Measurements from ENCODE around the gene USP47. TPM values are rescaled to one million over a fixed set of nuclear protein-coding genes. Genes with fewer than 3 reads are reported as not detected.

USP47 gene
- total and polyA plus RNA-seq, 2 of the 13 experiments (the other 11 are each of a cell fraction or from before 2014, with no cell fraction given): 12.2 to 52.7 TPM

- TF ChIP-seq ZNF790 (CRISPR knock-in tag; IDR thresholded peaks at IDR 0.05; ENCODE audit: borderline replicate concordance) (no peak), TARDBP (CRISPR knock-in tag; IDR thresholded peaks at IDR 0.05) (no peak), KMT2B (CRISPR knock-in tag; IDR thresholded peaks at IDR 0.05) (no peak), ZNF720 (CRISPR knock-in tag; IDR thresholded peaks at IDR 0.05) (no peak), GATAD1 (CRISPR knock-in tag; IDR thresholded peaks at IDR 0.05) (no peak), ISL2 (CRISPR knock-in tag; IDR thresholded peaks at IDR 0.05) (no peak)
Measured at GRCh38 chr11:11848891-11849746, 7.3 kb downstream of the USP47 start (continued).

- Histone ChIP-seq H3K79me2 (ENCODE audit: insufficient read depth, low read length) (peaks cover 93% of the 10 kb centered on the region), H3K36me3 (replicated peaks in 1 of 2; ENCODE audit: control insufficient read depth in 1 of 2, insufficient read depth in 2 of 2, low read length in 2 of 2) (no peaks in the 10 kb centered on the region), H3K27me3 (ENCODE audit: control insufficient read depth in 1 of 2, insufficient read depth in 2 of 2, low read length in 2 of 2) (no peaks in the 10 kb centered on the region), H3K27ac (ENCODE audit: extremely low read length, insufficient read depth, low read length) (no peak overlapping the region), H3K4me3 (replicated peaks in 1 of 3; ENCODE audit: insufficient read depth in 1 of 3, low read depth in 2 of 3, low read length in 3 of 3) (no peak overlapping the region), H2AFZ (ENCODE audit: low read length) (no peak overlapping the region), H4K20me1 (ENCODE audit: insufficient read depth, low read length) (peaks cover 42% of the 10 kb centered on the region), H3K4me2 (ENCODE audit: low read depth, low read length) (no peak overlapping the region), H3K4me1 (ENCODE audit: insufficient read depth, low read length) (peaks cover 49% of the 10 kb centered on the region), H3K9me3 (ENCODE audit: low read length) (no peaks in the 10 kb centered on the region), H3K9ac (ENCODE audit: insufficient read depth, low read depth, low read length) (no peak overlapping the region)
- DNase-seq (ENCODE audit: low spot score) (no peak), FAIRE-seq (no peak), ATAC-seq (no peak)
- CTCF ChIA-PET (ENCODE audit: low intra/inter-chr PET ratio, low total read pairs): no interaction called here
- BruUV-seq (replicated peaks): no TSS peak
- intact Hi-C loops (cut with micrococcal nuclease; ENCODE audit: unreplicated experiment) (no loop called here), in situ Hi-C loops (cut with HindIII; ENCODE audit: extremely low pct_ligation_motif_present, low pct_unique_long_range_greater_than_20kb) (no loop called here)
- TF ChIP-seq GABPA (IDR thresholded peaks at IDR 0.05; ENCODE audit: low read depth, low read length) (no peak), GABPA (CRISPR knock-in tag; IDR thresholded peaks at IDR 0.05; ENCODE audit: low read depth) (no peak), ZBTB37 (CRISPR knock-in tag; IDR thresholded peaks at IDR 0.05) (no peak), ZNF264 (CRISPR knock-in tag; IDR thresholded peaks at IDR 0.05) (peak; percentile 84), ZFP82 (CRISPR knock-in tag; IDR thresholded peaks at IDR 0.05; ENCODE audit: borderline replicate concordance) (no peak), SOX6 (IDR thresholded peaks at IDR 0.05) (no peak), SOX6 (CRISPR knock-in tag; IDR thresholded peaks at IDR 0.05) (no peak)
- POLR2A ChIA-PET: interaction anchor here (0.7 kb wide), 1 partner anchor 8 kb away, joined by 3 read pairs; the partner anchor contains the start of gene USP47
- whole genome bisulfite sequencing (ENCODE audit: low lambda C conversion rate): 100% methylated on average over 3 of the region's 3 CpGs
Measured at GRCh38 chr11:11850668-11851067, 8.9 kb downstream of the USP47 start.
